ENCODE measurements around the gene TMEM120A.
"Not testable (repeated sequence)": the region's sequence is repeated elsewhere in the genome, so short reads cannot be mapped to it uniquely, and the experiment has no call there.

The TMEM120A gene

GRCh38 chr7:76009672-76010600, 15.5 kb upstream of the TMEM120A start:
- TF ChIP-seq MAX (IDR thresholded peaks at IDR 0.05; ENCODE audit: low read depth, low read length): no peak
- no peak for TF ChIP-seq MYC (IDR thresholded peaks at IDR 0.05; ENCODE audit: low read depth, low read length)
- TF ChIP-seq POLR2A (IDR thresholded peaks at IDR 0.05; ENCODE audit: extremely low read depth, insufficient read length): no peak
- no peak for DNase-seq (ENCODE audit: low read depth)
- H3K4me3 ChIP-seq (ENCODE audit: low read depth, low read length): no peak overlapping the region

GRCh38 chr7:76008156-76008687, 13.8 kb upstream of the TMEM120A start:
- no peak overlapping the region for H3K4me3 ChIP-seq (ENCODE audit: low read depth, low read length)
- DNase-seq (ENCODE audit: low read depth): no peak

GRCh38 chr7:76005004-76005403, 10.6 kb upstream of the TMEM120A start:
- not testable (repeated sequence) for H3K4me3 ChIP-seq (ENCODE audit: low read depth, low read length); DNase-seq (ENCODE audit: low read depth)

More at GRCh38 chr7:76008156-76008687, 13.8 kb upstream of the TMEM120A start:
- TF ChIP-seq CTCF (IDR thresholded peaks at IDR 0.05; ENCODE audit: low read depth, low read length): no peak
- TF ChIP-seq MAX (IDR thresholded peaks at IDR 0.05; ENCODE audit: low read depth, low read length): no peak
- TF ChIP-seq POLR2A (IDR thresholded peaks at IDR 0.05; ENCODE audit: extremely low read depth, insufficient read length): no peak
- no peak for TF ChIP-seq MYC (IDR thresholded peaks at IDR 0.05; ENCODE audit: low read depth, low read length)

GRCh38 chr7:76003351-76003750, 9.0 kb upstream of the TMEM120A start:
- TF ChIP-seq POLR2A (IDR thresholded peaks at IDR 0.05; ENCODE audit: extremely low read depth, insufficient read length): no peak
- no peak for TF ChIP-seq MAX (IDR thresholded peaks at IDR 0.05; ENCODE audit: low read depth, low read length)
- TF ChIP-seq MYC (IDR thresholded peaks at IDR 0.05; ENCODE audit: low read depth, low read length): no peak
- no peak for TF ChIP-seq CTCF (IDR thresholded peaks at IDR 0.05; ENCODE audit: low read depth, low read length)
- H3K4me3 ChIP-seq (ENCODE audit: low read depth, low read length): no peak overlapping the region
- no peak for DNase-seq (ENCODE audit: low read depth)

- TF ChIP-seq CTCF (IDR thresholded peaks at IDR 0.05; ENCODE audit: low read depth, low read length): no peak
- TF ChIP-seq MYC (IDR thresholded peaks at IDR 0.05; ENCODE audit: low read depth, low read length): no peak
- TF ChIP-seq MAX (IDR thresholded peaks at IDR 0.05; ENCODE audit: low read depth, low read length): no peak
- no peak for TF ChIP-seq POLR2A (IDR thresholded peaks at IDR 0.05; ENCODE audit: extremely low read depth, insufficient read length)
- no peak for DNase-seq (ENCODE audit: low read depth)
Observed at GRCh38 chr7:76002822-76003221, 8.4 kb upstream of the TMEM120A start.

GRCh38 chr7:76002139-76002538, 7.7 kb upstream of the TMEM120A start:
- no peak for TF ChIP-seq CTCF (IDR thresholded peaks at IDR 0.05; ENCODE audit: low read depth, low read length)
- TF ChIP-seq MYC (IDR thresholded peaks at IDR 0.05; ENCODE audit: low read depth, low read length): no peak
- TF ChIP-seq MAX (IDR thresholded peaks at IDR 0.05; ENCODE audit: low read depth, low read length): no peak
- no peak for TF ChIP-seq POLR2A (IDR thresholded peaks at IDR 0.05; ENCODE audit: extremely low read depth, insufficient read length)
- DNase-seq (ENCODE audit: low read depth): no peak
- H3K4me3 ChIP-seq (ENCODE audit: low read depth, low read length): no peak overlapping the region

More at GRCh38 chr7:76002822-76003221, 8.4 kb upstream of the TMEM120A start:
- H3K4me3 ChIP-seq (ENCODE audit: low read depth, low read length): no peak overlapping the region
